Adrenal gland (tissue), 12 donors: ENCODE measurements around the gene PDLIM3. TPM values are rescaled to one million over a fixed set of nuclear protein-coding genes. Genes with fewer than 3 reads are reported as not detected.

Experiments
- DNase-seq, 7 donors: peaks; one replicate each; pipeline ENCODE4 v3.0.0-alpha.2; 2019 to 2020
- H3K27ac ChIP-seq, 5 donors: fragments of 200-600 bp; sonication (generic) in 4 of 5; 1 replicate in 3 of 5; 2 replicates in 2 of 5; pipeline versions ENCODE4 v1.5.1 to v1.8.0; 2016 to 2020; ENCODE audit warnings: mild to moderate bottlenecking in 1 of 5
- H3K27me3 ChIP-seq: fragments of 200-600 bp; 2 replicates; pipeline ENCODE4 v1.8.0; 2021
- H3K36me3 ChIP-seq, 2 donors: fragments of 200-600 bp; replicated peaks in 1 of 2; 1 replicate in 1 of 2; 2 replicates in 1 of 2; pipeline versions ENCODE4 v1.5.1 to v1.8.0; 2018 to 2022
- H3K4me1 ChIP-seq, 2 donors: fragments of 200-600 bp; replicated peaks in 1 of 2; 1 replicate in 1 of 2; 2 replicates in 1 of 2; pipeline versions ENCODE4 v1.5.1 to v1.8.0; 2018 to 2021
- H3K4me3 ChIP-seq, 4 donors: fragments of 200-600 bp; sonication (generic) in 3 of 4; one replicate each; pipeline ENCODE4 v1.5.1; 2016 to 2018
- H3K9me3 ChIP-seq, 3 donors: fragments of 200-600 bp; sonication (generic) in 1 of 3; replicated peaks in 1 of 3; 1 replicate in 2 of 3; 2 replicates in 1 of 3; pipeline versions ENCODE4 v1.5.1 to v1.8.0; 2016 to 2021
- CTCF ChIP-seq, 6 experiments: fragments of 450-650 bp in 4 of 6; fragments of 200-600 bp in 2 of 6; sonication (generic) in 1 of 6; IDR thresholded peaks; 1 replicate in 5 of 6; 2 replicates in 1 of 6; pipeline versions ENCODE4 v1.5.1 to v1.8.0; 2016 to 2021; ENCODE audit warnings: antibody characterized with exemption in 6 of 6, mild to moderate bottlenecking in 2 of 6, moderate library complexity in 1 of 6
- POLR2A ChIP-seq, 2 donors: fragments of 450-650 bp; IDR thresholded peaks; one replicate each; pipeline ENCODE4 v1.6.1; 2017; ENCODE audit warnings: antibody characterized with exemption in 2 of 2, mild to moderate bottlenecking in 2 of 2, moderate library complexity in 1 of 2
- WGBS, 4 donors: extraction: QIAGEN DNeasy Blood & Tissue Kit in 2 of 4; methylation state at CpG; one replicate each; pipeline versions ENCODE4 v1.1.5 to v1.1.7; 2013 to 2017; 5-methylcytosine and 5-hydroxymethylcytosine counted together
- intact Hi-C, 2 donors: fragments of 100-400 bp; cut with DNase I; formaldehyde crosslinking; loops; one replicate each; pipeline versions ENCODE4 v1.14.1 to v1.15.0; 2022 to 2023
- polyA plus RNA-seq, 3 donors: library from polyadenylated mRNA; stranded (reverse); fragments of 200-250 nt in 2 of 3; fragments of 350-450 nt in 1 of 3; fragmentation: Illumina TruSeq in 1 of 3; extraction: RNeasy Lipid Tissue Mini Kit (QIAGEN cat#74804) in 1 of 3; gene quantifications; one replicate each; pipeline ENCODE4 v1.2.3, GENCODE V29; 2013 to 2014
- total RNA-seq, 9 donors: library from RNA; depleted of rRNA in 4 of 9; stranded (reverse); fragments of >200 nt in 4 of 9; fragments of 120-200 nt in 1 of 9; fragmentation: NEBNext Ultra II Directional in 1 of 9; extraction: Animal tissue kit (Norgen Biotek cat#: 25700) in 1 of 9; gene quantifications; one replicate each; pipeline versions ENCODE4 v1.1.0 to v1.2.4, GENCODE V29; 2013 to 2023
- donor health status: healthy with polysubstance abuse.
- donor health status: Bipolar disorder and iron deficiency.
- donor health status: DM: yes; HTN: yes; CAD: no.
- donor health status: DM: no; HTN: no; CAD: no.
- donor health status: DM: no; HTN: no; CAD: no.
- donor health status: DM: yes; HTN: yes; CAD: no.

The PDLIM3 gene
- total and polyA plus RNA-seq, 12 donors, result 2.6 to 22.6 (median 6.4) TPM

GRCh38 chr4:185488650-185489049 lies 46.7 kb downstream of the PDLIM3 start:
- TF ChIP-seq POLR2A (IDR thresholded peaks at IDR 0.05) (no peak), CTCF (IDR thresholded peaks at IDR 0.05) (no peak)
- no peak overlapping the region for H3K4me3 ChIP-seq
- intact Hi-C loops, result no loop called here
- DNase-seq, result no peak
- no peaks in the 10 kb centered on the region for H3K9me3 ChIP-seq
- no peak overlapping the region for H3K27ac ChIP-seq
- no peaks in the 10 kb centered on the region for H3K36me3 ChIP-seq
- 78 to 89% (median 82%) methylated on average over 2 of the region's 2 CpGs for WGBS, 4 donors
- H3K4me1 ChIP-seq, result no peaks in the 10 kb centered on the region
- H3K27me3 ChIP-seq, result no peaks in the 10 kb centered on the region

GRCh38 chr4:185481401-185481800 lies 53.9 kb downstream of the PDLIM3 start:
- Histone ChIP-seq H3K9me3 (no peaks in the 10 kb centered on the region), H3K4me1 (no peaks in the 10 kb centered on the region), H3K27ac (no peak overlapping the region), H3K36me3 (no peaks in the 10 kb centered on the region), H3K27me3 (no peaks in the 10 kb centered on the region), H3K4me3 (no peak overlapping the region)
- WGBS, 4 donors, result 88 to 92% (median 90%) methylated on average over 2 of the region's 2 CpGs
- intact Hi-C loops, result no loop called here
- DNase-seq, result no peak
- TF ChIP-seq POLR2A (IDR thresholded peaks at IDR 0.05), result no peak
- no peak for TF ChIP-seq CTCF (IDR thresholded peaks at IDR 0.05)

- DNase-seq, result no peak
- TF ChIP-seq POLR2A (IDR thresholded peaks at IDR 0.05) (no peak), CTCF (IDR thresholded peaks at IDR 0.05) (no peak)
- no peaks in the 10 kb centered on the region for H3K4me1 ChIP-seq
- WGBS, 4 donors, result 72 to 80% (median 77%) methylated on average over 14 to 15 of the region's 15 CpGs
- intact Hi-C loops, result no loop called here
- no peaks in the 10 kb centered on the region for H3K9me3 ChIP-seq
- H3K27ac ChIP-seq, result no peak overlapping the region
- H3K4me3 ChIP-seq, result no peak overlapping the region
- H3K27me3 ChIP-seq, result no peaks in the 10 kb centered on the region
- H3K36me3 ChIP-seq, result no peaks in the 10 kb centered on the region
Observed at GRCh38 chr4:185480016-185480732, 55.1 kb downstream of the PDLIM3 start.

GRCh38 chr4:185479507-185479971 lies 55.8 kb downstream of the PDLIM3 start:
- no peaks in the 10 kb centered on the region for H3K4me1 ChIP-seq
- no peak for TF ChIP-seq POLR2A (IDR thresholded peaks at IDR 0.05)
- no peak for TF ChIP-seq CTCF (IDR thresholded peaks at IDR 0.05)
- no peak overlapping the region for H3K27ac ChIP-seq
- H3K4me3 ChIP-seq, result no peak overlapping the region
- no peaks in the 10 kb centered on the region for H3K9me3 ChIP-seq
- intact Hi-C loops, result loop anchor here in 1 of 2 donors (10.0 kb wide), 1 partner anchor 95 kb away; no protein-coding TSS in a partner anchor
- WGBS, 4 donors, result 80 to 85% (median 83%) methylated on average over 1 of the region's 1 CpG
- no peaks in the 10 kb centered on the region for H3K27me3 ChIP-seq
- no peaks in the 10 kb centered on the region for H3K36me3 ChIP-seq
- no peak for DNase-seq
